Astrocyte (in vitro differentiated cells and primary cell): Measurements from ENCODE around the gene ADH4. TPM values are rescaled to one million over a fixed set of nuclear protein-coding genes. Genes with fewer than 3 reads are reported as not detected.

Experiments used
- DNase-seq: peaks from one replicate; pipeline ENCODE4 v3.0.0-alpha.2; 2010; ENCODE audit warnings: low read depth
- FAIRE-seq: peaks from 2 replicates; lab custom pipeline; 2011; peaks lifted over from hg19 to GRCh38; lab: Jason Lieb, UNC
- H2AFZ ChIP-seq: 2 replicates; pipeline ENCODE4 v1.6.0; 2012; ENCODE audit warnings: low read depth, low read length, inconsistent platforms
- H3K27ac ChIP-seq: 2 replicates; pipeline ENCODE4 v1.5.1; 2011; ENCODE audit warnings: low read depth, low read length, inconsistent platforms
- H3K27me3 ChIP-seq: 2 replicates; pipeline ENCODE4 v1.6.0; 2011; ENCODE audit warnings: low read length, inconsistent platforms; ENCODE audit not compliant: insufficient read depth
- H3K36me3 ChIP-seq: 2 replicates; pipeline ENCODE4 v1.5.1; 2011; ENCODE audit warnings: low read length, inconsistent platforms; ENCODE audit not compliant: insufficient read depth
- H3K4me1 ChIP-seq: 2 replicates; pipeline ENCODE4 v1.5.1; 2011; ENCODE audit warnings: low read length, inconsistent platforms; ENCODE audit not compliant: insufficient read depth
- H3K4me2 ChIP-seq: 2 replicates; pipeline ENCODE4 v1.6.0; 2012; ENCODE audit warnings: low read length, inconsistent platforms
- H3K4me3 ChIP-seq: 2 replicates; pipeline ENCODE4 v1.5.1; 2011; ENCODE audit warnings: low read depth, mild to moderate bottlenecking, low read length, inconsistent platforms; ENCODE audit not compliant: insufficient read depth
- H3K79me2 ChIP-seq: 2 replicates; pipeline ENCODE4 v1.6.0; 2012; ENCODE audit warnings: mild to moderate bottlenecking, low read length, inconsistent platforms; ENCODE audit not compliant: insufficient read depth
- H3K9ac ChIP-seq: 2 replicates; pipeline ENCODE4 v1.6.0; 2012; ENCODE audit warnings: mild to moderate bottlenecking, low read length, inconsistent platforms
- H3K9me3 ChIP-seq: 2 replicates; pipeline ENCODE4 v1.5.1; 2012; ENCODE audit warnings: low read depth, mild to moderate bottlenecking, low read length, inconsistent platforms; ENCODE audit not compliant: insufficient read depth
- H4K20me1 ChIP-seq: 2 replicates; pipeline ENCODE4 v1.6.0; 2012; ENCODE audit warnings: low read length, inconsistent platforms; ENCODE audit not compliant: insufficient read depth
- H3K27ac Mint-ChIP-seq: one replicate; pipeline ENCODE4 v1.8.0; 2021; ENCODE audit warnings: mild to moderate bottlenecking, mixed read lengths; ENCODE audit not compliant: unreplicated experiment
- H3K27me3 Mint-ChIP-seq: one replicate; pipeline ENCODE4 v1.8.0; 2021; ENCODE audit warnings: low read depth, mixed read lengths; ENCODE audit not compliant: unreplicated experiment
- H3K36me3 Mint-ChIP-seq: one replicate; pipeline ENCODE4 v1.8.0; 2021; ENCODE audit warnings: low read depth, mixed read lengths; ENCODE audit not compliant: unreplicated experiment
- H3K4me1 Mint-ChIP-seq: one replicate; pipeline ENCODE4 v1.8.0; 2021; ENCODE audit warnings: low read depth, mixed read lengths; ENCODE audit not compliant: unreplicated experiment
- H3K4me3 Mint-ChIP-seq: one replicate; pipeline ENCODE4 v1.8.0; 2021; ENCODE audit warnings: mild to moderate bottlenecking, moderate library complexity, mixed read lengths; ENCODE audit not compliant: unreplicated experiment
- H3K9me3 Mint-ChIP-seq: one replicate; pipeline ENCODE4 v1.8.0; 2021; ENCODE audit warnings: mild to moderate bottlenecking, mixed read lengths; ENCODE audit not compliant: unreplicated experiment
- CTCF ChIP-seq: IDR thresholded peaks from 2 replicates; pipeline ENCODE4 v1.5.1; 2011; ENCODE audit warnings: low read depth, mild to moderate bottlenecking, inconsistent platforms, low read length, moderate library complexity; ENCODE audit not compliant: insufficient read depth
- EZH2 ChIP-seq: IDR thresholded peaks from 2 replicates; pipeline ENCODE4 v1.6.1; 2012; ENCODE audit warnings: mild to moderate bottlenecking, low read length, inconsistent platforms; ENCODE audit not compliant: insufficient read depth
- total RNA-seq: library from RNA; stranded (reverse); gene quantifications from 2 replicates; pipeline ENCODE4 v1.2.1, GENCODE V29; 2021

ADH4 gene
- total RNA-seq, 1 donor from 2014 or later: not detected

DNA sequence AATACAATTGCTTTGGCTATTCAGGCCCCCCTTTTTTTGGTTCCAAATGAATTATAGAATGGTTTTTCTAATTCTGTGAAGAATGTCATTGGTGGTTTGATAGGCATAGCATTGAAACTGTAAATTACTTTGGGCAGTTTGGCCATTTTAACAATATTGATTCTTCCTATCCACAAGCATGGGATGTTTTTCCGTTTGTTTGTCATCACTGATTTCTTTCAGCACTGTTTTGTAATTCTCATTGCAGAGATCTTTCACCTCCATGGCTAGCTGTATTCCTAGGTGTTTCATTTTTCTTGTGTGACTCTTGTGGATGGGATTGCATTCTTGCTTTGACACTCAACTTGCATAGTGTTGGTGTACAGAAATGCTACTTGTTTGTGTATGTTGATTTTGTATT, 41.9 kb upstream of the ADH4 start:
- Histone ChIP-seq H3K36me3 (no peaks in the 10 kb centered on the region), H3K9me3 (no peaks in the 10 kb centered on the region), H3K4me3 (no peak overlapping the region), H3K27me3 (no peaks in the 10 kb centered on the region), H4K20me1 (no peaks in the 10 kb centered on the region), H3K27ac (no peak overlapping the region), H3K79me2 (no peaks in the 10 kb centered on the region), H3K9ac (no peak overlapping the region), H3K4me2 (no peak overlapping the region), H2AFZ (no peak overlapping the region), H3K4me1 (no peaks in the 10 kb centered on the region)
- Mint-ChIP-seq H3K4me1 (no peaks in the 10 kb centered on the region), H3K9me3 (peaks cover 23% of the 10 kb centered on the region), H3K27me3 (no peaks in the 10 kb centered on the region), H3K36me3 (peaks cover 5% of the 10 kb centered on the region), H3K4me3 (no peak overlapping the region), H3K27ac (no peak overlapping the region)
- TF ChIP-seq EZH2 (no peak), CTCF (no peak)
- no peak for FAIRE-seq
- no peak for DNase-seq

DNA sequence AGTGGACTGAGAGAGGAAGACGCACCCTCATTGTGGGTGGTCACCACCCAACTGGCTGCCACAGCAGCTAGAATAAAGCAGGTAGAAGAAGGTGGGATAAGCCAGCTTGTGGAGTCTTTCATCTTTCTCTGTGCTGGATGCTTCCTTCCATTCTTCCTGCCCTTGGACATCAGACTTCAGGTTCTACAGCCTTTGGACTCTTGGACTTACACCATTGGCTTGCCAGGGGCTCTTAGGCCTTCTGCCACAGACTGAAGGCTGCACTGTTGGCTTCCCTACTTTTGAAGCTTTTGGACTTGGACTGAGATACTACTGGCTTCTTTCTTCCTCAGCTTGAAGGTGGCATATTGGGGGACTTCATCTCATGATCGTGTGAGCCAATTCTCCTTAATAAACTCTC, 41.5 kb upstream of the ADH4 start:
- H3K9me3 Mint-ChIP-seq: peaks cover 23% of the 10 kb centered on the region
- no peak overlapping the region for H3K27ac ChIP-seq
- no peak overlapping the region for H3K9ac ChIP-seq
- H2AFZ ChIP-seq: no peak overlapping the region
- H3K36me3 Mint-ChIP-seq: peaks cover 2% of the 10 kb centered on the region
- no peaks in the 10 kb centered on the region for H3K36me3 ChIP-seq
- FAIRE-seq (no peak), DNase-seq (no peak)
- no peak overlapping the region for H3K27ac Mint-ChIP-seq
- H3K9me3 ChIP-seq: no peaks in the 10 kb centered on the region
- no peaks in the 10 kb centered on the region for H3K27me3 ChIP-seq
- H4K20me1 ChIP-seq: no peaks in the 10 kb centered on the region
- H3K4me3 Mint-ChIP-seq: no peak overlapping the region
- peaks cover 1% of the 10 kb centered on the region for H3K4me1 ChIP-seq
- H3K27me3 Mint-ChIP-seq: no peaks in the 10 kb centered on the region
- no peaks in the 10 kb centered on the region for H3K4me1 Mint-ChIP-seq
- H3K79me2 ChIP-seq: no peaks in the 10 kb centered on the region
- TF ChIP-seq EZH2: no peak
- TF ChIP-seq CTCF: no peak
- no peak overlapping the region for H3K4me2 ChIP-seq
- no peak overlapping the region for H3K4me3 ChIP-seq

GRCh38 chr4:99180382-99181070, 36.4 kb upstream of the ADH4 start:
- Mint-ChIP-seq H3K4me3 (no peak overlapping the region), H3K4me1 (no peaks in the 10 kb centered on the region), H3K9me3 (peaks cover 18% of the 10 kb centered on the region), H3K27ac (no peak overlapping the region), H3K27me3 (no peaks in the 10 kb centered on the region), H3K36me3 (peaks cover 6% of the 10 kb centered on the region)
- DNase-seq (peak; percentile 45), FAIRE-seq (no peak)
- Histone ChIP-seq H3K27me3 (no peaks in the 10 kb centered on the region), H3K4me1 (peaks cover 4% of the 10 kb centered on the region), H2AFZ (no peak overlapping the region), H3K9ac (no peak overlapping the region), H4K20me1 (no peaks in the 10 kb centered on the region), H3K27ac (no peak overlapping the region), H3K4me2 (no peak overlapping the region), H3K79me2 (no peaks in the 10 kb centered on the region), H3K36me3 (no peaks in the 10 kb centered on the region), H3K4me3 (no peak overlapping the region), H3K9me3 (no peaks in the 10 kb centered on the region)
- no peak for TF ChIP-seq EZH2
